HG02973 (cell line): ENCODE results near the gene SKI.
"Not testable (repeated sequence)": the region's sequence is repeated elsewhere in the genome, so short reads cannot be mapped to it uniquely, and the experiment has no call there.

Experiments
- ATAC-seq: cut with Tn5 transposase; IDR thresholded peaks from one replicate; pipeline ENCODE4 v1.9.1; 2021; ENCODE audit warnings: moderate library complexity; ENCODE audit not compliant: unreplicated experiment

The SKI gene

GRCh38 chr1:2242814-2243725, 15.0 kb downstream of the SKI start:
- ATAC-seq: no peak

DNA sequence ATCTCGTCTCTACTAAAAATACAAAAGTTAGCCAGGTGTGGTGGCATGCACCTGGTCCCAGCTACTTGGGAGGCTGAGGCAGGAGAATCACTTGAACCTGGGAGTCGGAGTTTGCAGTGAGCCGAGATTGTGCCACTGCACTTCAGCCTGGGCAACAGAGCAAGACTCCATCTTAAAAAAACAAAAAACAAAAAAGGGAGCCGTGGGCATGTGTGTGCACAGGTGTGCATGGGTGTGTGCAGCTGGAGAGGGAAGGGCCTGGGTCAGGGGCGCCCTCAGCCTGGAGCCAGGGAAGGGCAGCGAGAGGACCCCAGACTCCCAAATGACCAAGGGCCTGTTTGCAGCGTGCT, 18.9 kb downstream of the SKI start:
- ATAC-seq: not testable (repeated sequence)

DNA sequence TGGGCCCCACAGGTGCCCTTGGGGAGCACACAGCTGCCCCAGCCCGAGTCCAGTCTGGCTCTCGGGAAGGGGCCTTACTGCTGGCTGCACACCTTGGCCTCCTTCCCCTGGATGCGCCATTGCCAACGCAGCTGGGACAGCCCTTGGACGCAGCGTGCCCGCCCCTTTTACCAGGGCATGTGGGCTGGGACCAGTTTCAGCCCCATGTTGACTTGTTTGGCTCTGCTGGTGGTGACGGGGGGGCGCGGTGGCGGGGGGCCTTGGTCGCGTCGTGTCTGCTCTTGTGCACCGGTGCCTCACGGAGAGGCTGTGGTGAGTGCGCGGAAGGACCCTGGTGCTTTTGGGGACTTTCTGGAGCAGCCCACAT, 19.6 kb downstream of the SKI start:
- ATAC-seq: no peak

DNA sequence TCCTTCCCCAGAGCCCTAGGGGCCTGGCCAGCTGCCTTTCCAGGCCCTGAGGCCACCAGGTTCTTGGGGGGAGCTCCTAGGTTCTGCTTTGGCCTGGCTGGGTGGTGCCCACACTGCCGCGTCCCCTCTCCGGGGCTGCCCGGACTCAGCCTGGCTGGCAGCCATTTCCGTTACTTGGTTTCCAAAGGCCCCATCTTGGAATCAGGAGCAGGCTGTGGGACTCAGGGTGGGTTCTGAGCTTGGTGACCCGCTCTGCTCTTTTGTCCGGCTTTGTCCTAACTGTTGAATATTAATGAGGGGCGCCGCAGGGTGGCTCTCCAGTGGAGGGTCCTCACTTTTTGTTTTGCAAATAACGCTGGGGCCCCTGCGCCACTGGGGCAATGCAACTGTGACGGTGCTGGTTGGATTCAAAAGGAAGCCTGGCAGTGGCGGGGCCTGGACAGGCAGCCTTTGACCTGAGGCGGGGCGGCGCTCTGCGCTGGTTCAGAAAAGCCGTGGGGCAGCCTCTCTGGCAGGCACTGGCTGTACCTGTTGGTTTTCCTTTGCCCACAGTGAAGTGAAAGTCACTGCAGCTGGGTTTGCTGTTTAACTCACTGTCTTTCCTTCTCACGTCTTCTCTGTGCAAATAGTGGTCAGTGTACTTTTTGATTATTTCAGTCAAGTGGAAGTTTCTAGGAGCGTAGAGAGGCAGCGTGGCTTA, 20.2 kb downstream of the SKI start:
- no peak for ATAC-seq

DNA sequence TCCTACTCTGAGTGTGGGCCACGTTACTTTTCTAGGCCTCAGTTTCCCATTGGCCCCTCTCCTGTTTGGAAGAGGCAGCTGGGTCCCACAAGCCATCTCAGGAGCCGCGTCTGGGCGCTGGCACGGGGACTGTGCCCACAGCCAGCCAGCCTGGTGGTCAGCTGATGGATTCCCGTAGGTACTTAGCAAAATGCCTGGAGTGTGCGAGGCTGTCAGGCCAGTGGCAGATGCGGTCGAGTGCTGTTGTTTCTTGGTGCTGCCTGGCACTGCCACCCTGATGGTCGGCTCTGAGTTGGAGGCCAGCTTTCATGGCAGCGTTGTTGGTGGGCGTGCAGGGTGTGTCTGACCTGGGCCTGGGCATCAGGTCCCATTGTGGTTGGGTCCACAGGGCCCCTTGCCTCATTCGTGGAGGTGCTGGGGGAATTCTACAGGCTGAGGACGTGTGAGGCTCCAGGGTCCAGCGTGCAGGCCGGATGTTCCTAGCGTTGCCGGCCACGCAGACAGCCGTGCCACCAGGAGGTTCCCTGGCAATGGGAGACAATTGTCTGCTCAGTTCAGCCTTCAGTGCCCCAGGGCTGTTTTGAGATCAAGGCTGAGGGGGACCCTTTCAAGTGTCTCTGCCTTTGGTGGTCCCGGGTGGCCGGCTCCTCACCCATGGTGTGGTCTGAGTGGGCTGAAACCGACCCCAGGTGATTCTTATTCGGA, 20.9 kb downstream of the SKI start:
- ATAC-seq: no peak

DNA sequence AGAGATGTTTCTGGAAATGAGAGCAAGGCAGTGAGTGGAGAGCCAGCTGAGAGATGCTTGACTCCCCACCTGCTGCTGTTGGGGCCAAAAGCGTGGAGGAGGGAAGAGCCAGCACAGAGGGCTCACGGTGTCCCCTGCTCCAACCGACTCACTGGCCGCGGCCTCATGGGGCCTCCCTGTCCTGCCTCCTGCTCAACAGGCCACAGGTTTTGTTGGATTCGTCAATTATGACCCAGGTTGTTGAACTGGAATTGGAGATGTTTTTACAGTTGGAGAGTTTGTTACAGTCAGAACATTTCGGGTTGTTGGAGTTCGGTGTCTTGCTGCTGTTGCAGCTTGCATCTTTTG, 21.4 kb downstream of the SKI start:
- no peak for ATAC-seq

DNA sequence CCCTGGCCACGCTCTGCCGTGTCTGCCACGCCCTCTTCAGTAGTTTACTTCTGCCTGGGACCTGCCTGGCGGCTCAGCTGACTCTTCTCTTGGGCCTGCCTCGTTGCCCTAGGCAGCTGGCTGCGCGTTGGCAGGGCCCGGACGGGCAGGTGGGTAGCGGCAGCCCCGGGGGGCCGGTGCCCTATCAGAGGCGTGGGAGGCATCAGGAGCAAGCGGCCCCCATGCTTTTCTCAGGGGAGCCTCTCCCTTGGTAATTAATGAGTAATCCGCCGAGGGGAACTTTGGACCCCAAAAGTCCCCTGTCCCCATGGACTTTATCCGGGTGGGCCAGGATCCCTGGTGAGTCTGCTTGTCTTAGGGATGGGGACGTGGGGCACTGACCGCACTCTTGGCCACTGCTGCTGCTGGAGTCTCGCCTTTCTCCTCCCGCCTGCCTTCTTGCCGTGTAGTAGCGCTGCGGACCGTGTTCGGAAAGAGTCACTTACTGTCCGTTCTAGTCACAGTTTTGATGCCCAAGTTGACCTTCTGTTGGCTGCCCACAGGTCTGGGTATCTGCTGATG, 22.7 kb downstream of the SKI start:
- no peak for ATAC-seq

GRCh38 chr1:2251363-2251762, 23.2 kb downstream of the SKI start:
- ATAC-seq: no peak

DNA sequence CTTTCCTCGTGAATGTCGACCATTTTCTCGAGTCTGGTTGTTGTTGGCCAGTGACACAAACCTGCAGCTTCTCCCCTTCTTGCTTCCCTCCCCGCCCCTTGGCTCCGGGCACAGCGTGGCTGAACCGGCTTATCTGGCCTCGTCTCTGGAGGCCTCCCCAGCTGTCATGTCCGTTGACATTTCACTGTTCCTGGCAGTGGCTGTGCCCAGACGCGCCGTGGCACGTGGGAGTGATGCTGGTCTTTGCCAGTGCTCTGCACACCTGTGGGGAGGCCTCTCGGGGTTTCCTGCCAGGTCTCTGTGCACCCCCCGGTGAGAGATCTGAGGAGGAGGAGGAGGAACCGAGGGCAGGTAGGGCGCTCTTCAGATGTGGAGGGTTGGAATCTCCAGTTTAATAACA, 23.7 kb downstream of the SKI start:
- no peak for ATAC-seq

GRCh38 chr1:2252423-2252822, 24.3 kb downstream of the SKI start:
- no peak for ATAC-seq

GRCh38 chr1:2253036-2253796, 25.1 kb downstream of the SKI start:
- no peak for ATAC-seq

GRCh38 chr1:2253797-2254480, 25.8 kb downstream of the SKI start:
- no peak for ATAC-seq

DNA sequence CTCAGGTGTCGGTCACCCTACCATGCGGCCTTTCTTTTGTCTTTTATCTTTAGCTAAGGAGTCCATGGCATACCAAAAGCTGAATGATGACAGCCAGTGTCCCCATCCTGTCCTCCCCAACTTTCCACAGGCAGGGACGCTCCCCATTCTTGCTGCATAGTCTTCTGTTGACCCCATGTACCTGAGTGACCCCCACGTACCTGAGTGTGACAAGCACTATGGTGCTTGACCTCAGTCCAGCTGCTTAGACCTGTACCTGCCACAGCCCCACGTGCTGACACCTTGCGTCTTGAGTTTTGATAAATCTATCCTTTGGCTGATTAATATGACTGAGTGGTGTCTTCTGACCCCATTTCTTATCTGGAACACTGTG, 26.9 kb downstream of the SKI start:
- ATAC-seq: no peak

- ATAC-seq: peak; percentile 52
Measured at GRCh38 chr1:2255420-2256369, 27.6 kb downstream of the SKI start.

DNA sequence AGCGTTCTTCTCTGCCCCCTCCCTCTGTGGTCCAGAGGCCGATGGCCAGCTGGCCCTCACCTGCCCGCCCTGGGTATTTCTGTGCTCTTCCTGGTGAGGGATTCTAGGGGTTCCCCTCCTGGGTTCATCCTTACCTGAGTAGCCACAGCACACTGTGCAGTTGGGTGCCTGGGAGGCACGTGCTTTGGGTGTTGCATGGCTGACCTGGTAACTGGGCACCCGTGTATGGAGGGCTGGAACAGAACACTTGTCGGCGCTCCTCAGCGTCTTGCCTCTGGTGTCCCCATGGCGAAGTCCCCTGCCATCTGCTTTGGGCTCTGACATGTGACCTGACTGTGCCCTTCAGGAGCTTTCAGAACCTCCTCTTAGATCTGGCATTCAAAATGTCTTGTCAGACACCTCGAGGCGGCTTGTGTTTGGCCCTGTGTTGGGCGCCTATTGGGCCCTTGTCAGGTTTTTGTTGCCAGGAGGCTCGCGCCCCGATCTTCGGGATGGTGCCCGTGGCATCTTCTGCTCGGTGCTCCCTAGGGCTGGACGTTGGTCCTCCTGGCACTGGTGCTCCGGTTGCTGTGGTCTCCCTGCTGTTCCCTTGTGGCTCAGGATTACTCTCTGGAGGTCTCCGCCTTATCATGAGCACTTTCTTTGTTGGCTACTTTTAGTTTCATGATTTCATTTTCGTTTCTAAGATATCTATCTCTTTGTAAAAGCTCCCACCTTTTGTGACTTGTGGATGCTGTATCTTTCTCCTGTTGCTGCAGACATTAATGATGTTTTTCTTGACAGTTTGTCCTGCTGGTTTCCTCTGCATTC, 28.5 kb downstream of the SKI start:
- ATAC-seq: no peak

GRCh38 chr1:2257245-2257627, 29.1 kb downstream of the SKI start:
- no peak for ATAC-seq

GRCh38 chr1:2258122-2258681, 30.1 kb downstream of the SKI start:
- ATAC-seq: no peak

DNA sequence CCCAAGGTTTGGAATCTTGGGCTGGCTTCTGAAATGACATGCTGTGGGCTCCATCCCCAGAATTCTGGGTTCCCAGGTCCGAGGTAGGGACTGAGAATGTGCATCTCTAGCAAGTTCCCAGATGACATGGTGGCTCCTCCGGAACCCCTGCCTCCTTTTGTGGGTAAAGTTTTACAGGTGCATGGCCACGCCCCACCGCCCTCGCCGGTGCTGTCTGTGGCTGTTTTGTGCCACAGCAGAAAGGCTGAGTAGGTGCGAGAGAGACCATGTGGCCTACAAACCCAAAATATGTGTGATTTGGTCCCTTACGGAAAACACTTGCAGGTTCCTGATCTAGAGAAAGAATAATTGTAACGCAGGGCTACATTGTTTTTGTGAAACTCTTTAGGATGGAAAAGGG, 30.9 kb downstream of the SKI start:
- no peak for ATAC-seq
